ENCODE measurements around the gene NEK4. TPM values are rescaled to one million over a fixed set of nuclear protein-coding genes. Genes with fewer than 3 reads are reported as not detected.

Gene NEK4
- total RNA-seq, 1 experiment from 2014 or later, result 36.2 TPM

DNA sequence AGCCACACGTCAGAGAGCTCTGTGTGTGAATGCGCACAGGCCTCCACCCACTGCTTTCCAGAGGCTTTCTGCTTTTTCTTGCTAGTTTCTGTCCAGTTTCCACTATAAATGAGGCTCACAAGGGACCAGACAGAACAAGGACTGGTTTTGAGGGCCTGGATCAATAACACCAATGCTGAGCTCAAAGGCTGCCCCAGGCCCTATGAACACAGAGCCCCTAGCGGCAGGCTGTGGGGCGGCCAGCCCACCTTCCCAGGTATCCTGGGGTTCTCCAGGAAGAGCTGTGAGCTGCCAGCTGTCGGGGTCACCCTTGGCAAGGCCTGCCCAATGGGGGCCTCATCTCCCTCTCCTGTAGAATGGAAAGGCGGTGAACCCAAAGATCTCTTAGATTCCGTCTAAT lies 21.7 kb upstream of the NEK4 start:
- no peak overlapping the region for H2AFZ ChIP-seq (ENCODE audit: low read depth, low read length, poor library complexity, severe bottlenecking)
- no peaks in the 10 kb centered on the region for H3K36me3 ChIP-seq (ENCODE audit: control insufficient read depth in 1 of 2, insufficient read depth in 2 of 2, low read length in 2 of 2)
- ATAC-seq (no peak), DNase-seq (ENCODE audit: low read depth, low spot score) (no peak)
- TF ChIP-seq POLR2A (IDR thresholded peaks at IDR 0.05; ENCODE audit: borderline replicate concordance, extremely low read depth, insufficient read depth, insufficient read length) (no peak), ELF1 (IDR thresholded peaks at IDR 0.05; ENCODE audit: borderline replicate concordance, low read depth) (no peak), JUND (IDR thresholded peaks at IDR 0.05) (no peak), EZH2 (IDR thresholded peaks at IDR 0.05) (no peak), POLR2AphosphoS5 (IDR thresholded peaks at IDR 0.05; ENCODE audit: low read depth, low read length) (no peak), SRF (IDR thresholded peaks at IDR 0.05; ENCODE audit: low read depth) (no peak), CBX3 (IDR thresholded peaks at IDR 0.05; ENCODE audit: low read depth) (no peak), EZH2phosphoT487 (IDR thresholded peaks at IDR 0.05; ENCODE audit: borderline replicate concordance) (no peak)
- TF ChIP-seq, protein P1, sequence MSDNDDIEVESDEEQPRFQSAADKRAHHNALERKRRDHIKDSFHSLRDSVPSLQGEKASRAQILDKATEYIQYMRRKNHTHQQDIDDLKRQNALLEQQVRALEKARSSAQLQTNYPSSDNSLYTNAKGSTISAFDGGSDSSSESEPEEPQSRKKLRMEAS (IDR thresholded peaks at IDR 0.05), result no peak
- TF ChIP-seq, protein P2, sequence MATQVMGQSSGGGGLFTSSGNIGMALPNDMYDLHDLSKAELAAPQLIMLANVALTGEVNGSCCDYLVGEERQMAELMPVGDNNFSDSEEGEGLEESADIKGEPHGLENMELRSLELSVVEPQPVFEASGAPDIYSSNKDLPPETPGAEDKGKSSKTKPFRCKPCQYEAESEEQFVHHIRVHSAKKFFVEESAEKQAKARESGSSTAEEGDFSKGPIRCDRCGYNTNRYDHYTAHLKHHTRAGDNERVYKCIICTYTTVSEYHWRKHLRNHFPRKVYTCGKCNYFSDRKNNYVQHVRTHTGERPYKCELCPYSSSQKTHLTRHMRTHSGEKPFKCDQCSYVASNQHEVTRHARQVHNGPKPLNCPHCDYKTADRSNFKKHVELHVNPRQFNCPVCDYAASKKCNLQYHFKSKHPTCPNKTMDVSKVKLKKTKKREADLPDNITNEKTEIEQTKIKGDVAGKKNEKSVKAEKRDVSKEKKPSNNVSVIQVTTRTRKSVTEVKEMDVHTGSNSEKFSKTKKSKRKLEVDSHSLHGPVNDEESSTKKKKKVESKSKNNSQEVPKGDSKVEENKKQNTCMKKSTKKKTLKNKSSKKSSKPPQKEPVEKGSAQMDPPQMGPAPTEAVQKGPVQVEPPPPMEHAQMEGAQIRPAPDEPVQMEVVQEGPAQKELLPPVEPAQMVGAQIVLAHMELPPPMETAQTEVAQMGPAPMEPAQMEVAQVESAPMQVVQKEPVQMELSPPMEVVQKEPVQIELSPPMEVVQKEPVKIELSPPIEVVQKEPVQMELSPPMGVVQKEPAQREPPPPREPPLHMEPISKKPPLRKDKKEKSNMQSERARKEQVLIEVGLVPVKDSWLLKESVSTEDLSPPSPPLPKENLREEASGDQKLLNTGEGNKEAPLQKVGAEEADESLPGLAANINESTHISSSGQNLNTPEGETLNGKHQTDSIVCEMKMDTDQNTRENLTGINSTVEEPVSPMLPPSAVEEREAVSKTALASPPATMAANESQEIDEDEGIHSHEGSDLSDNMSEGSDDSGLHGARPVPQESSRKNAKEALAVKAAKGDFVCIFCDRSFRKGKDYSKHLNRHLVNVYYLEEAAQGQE (IDR thresholded peaks at IDR 0.05; ENCODE audit: low read depth), result no peak
- H3K4me1 ChIP-seq (ENCODE audit: control insufficient read depth in 1 of 2, insufficient read depth in 2 of 2, low read length in 2 of 2), result no peaks in the 10 kb centered on the region
- no peaks in the 10 kb centered on the region for H4K20me1 ChIP-seq (ENCODE audit: insufficient read depth)
- ChIA-PET RAD21 (ENCODE audit: low non-redundant PET in 1 of 2, low total read pairs in 2 of 2, uncharacterized antibody in 2 of 2, unreplicated experiment in 2 of 2) (no interaction called here), CTCF (interaction anchor here (1.2 kb wide), 1 partner anchor 9 kb away, joined by 3 read pairs; no protein-coding TSS in a partner anchor), POLR2A (no interaction called here)
- H3K27me3 ChIP-seq (ENCODE audit: insufficient read depth, low read length), result no peaks in the 10 kb centered on the region
- no TSS peak for BruUV-seq (replicated peaks)
- no peak overlapping the region for H3K27ac ChIP-seq (ENCODE audit: low read depth, low read length)
- H3K9me2 ChIP-seq (ENCODE audit: insufficient read depth), result no peaks in the 10 kb centered on the region
- intact Hi-C loops (cut with micrococcal nuclease), result no loop called here
- no peaks in the 10 kb centered on the region for H3K79me2 ChIP-seq (ENCODE audit: insufficient read depth, low read length)
- H3K4me2 ChIP-seq (ENCODE audit: low read length), result no peak overlapping the region
- no peaks in the 10 kb centered on the region for H3K9me3 ChIP-seq (ENCODE audit: control insufficient read depth in 1 of 2, insufficient read depth in 1 of 2, low read depth in 1 of 2, low read length in 2 of 2)
- no peak overlapping the region for H3K4me3 ChIP-seq (replicated peaks in 1 of 2; ENCODE audit: low read depth in 1 of 2, low read length in 2 of 2)
- no peak overlapping the region for H3K9ac ChIP-seq (ENCODE audit: low read length)
